GM12892 (cell line): ENCODE measurements around the gene NID1.

Source experiments
- POLR2A ChIP-seq: IDR thresholded peaks from 2 replicates; pipeline ENCODE4 v1.6.1; 2011; ENCODE audit warnings: low read depth, low read length, control low read depth
- POLR2AphosphoS5 ChIP-seq: IDR thresholded peaks from 2 replicates; pipeline ENCODE4 v1.6.1; 2011; ENCODE audit warnings: low read depth, low read length, control low read depth

DNA sequence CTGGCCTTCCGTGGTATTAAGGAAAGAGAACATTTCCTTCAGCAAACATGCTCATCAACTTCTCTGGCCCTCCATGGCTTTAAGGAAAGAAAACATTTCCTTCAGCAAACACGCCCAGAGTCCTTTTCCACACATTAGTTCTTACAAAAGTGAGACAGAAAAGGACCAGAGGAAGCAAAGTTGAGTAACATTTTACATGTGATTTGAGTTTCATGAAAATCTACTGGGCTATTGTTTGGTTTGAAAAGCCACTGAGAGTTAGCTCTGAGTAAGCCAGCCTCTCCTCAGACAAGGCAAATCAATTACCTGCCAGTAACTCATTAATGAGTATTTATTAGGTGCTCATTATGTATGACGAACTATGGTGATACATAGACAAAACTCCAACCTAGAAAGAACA lies 78.0 kb downstream of the NID1 start:
- TF ChIP-seq POLR2A (no peak), POLR2AphosphoS5 (no peak)
